T-helper 1 cell treated with Interleukin-12 subunit alpha and Interleukin-12 subunit beta and Interleukin-4 antibody, amounts not matched to agents 30 ng/mL and 1 ng/mL, for 36 hours (primary cell): ENCODE data around the gene CSMD2. TPM values are rescaled to one million over a fixed set of nuclear protein-coding genes. Genes with fewer than 3 reads are reported as not detected.

Source experiments
- intact Hi-C: fragments of 100-400 bp; cut with micrococcal nuclease; formaldehyde crosslinking; loops from one replicate; pipeline ENCODE4 v1.15.1; 2024
- total RNA-seq: library from RNA; stranded (reverse); gene quantifications from 2 replicates; pipeline ENCODE4 v1.2.3, GENCODE V29; 2022

CSMD2 gene
- total RNA-seq, 1 donor from 2014 or later: not detected

DNA sequence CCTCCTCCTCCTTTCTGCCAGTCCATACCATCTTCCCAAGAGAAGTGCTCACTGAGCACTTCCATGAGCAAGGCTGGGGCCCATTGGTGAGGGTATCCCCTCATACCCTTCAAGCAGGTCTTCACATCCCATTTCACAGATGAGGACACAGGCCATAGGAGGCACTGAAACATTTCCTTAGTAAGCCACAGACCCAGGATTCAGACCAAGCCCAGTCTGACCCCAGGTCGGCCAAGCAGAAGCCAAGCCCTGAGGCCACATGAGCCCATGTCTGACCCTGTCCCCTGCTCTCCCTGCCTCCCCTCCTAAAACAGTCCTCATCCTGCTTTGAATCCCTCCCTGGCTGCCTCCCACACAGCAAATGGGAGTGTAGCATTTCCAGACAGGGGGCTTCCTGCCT is 546.4 kb downstream of the CSMD2 start:
- intact Hi-C loops: no loop called here

DNA sequence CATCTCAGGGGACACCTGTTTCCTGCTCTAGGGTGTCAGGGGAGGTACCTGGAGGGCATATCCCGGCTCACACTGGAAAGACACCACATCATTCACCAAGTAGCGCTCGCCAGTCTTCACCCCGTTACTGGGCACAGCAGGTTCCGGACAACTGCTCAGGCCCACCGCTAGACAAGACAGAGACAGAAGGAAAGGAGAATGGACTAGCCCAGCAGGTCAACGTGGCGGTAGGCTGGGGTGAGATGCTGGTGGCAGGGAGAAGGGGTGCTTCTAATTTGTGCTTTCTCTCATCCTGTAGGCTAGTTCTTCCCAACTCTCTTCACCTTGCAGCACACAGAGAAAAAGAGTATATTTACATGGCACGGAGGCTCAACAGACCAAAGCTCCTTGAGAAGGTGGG is 547.6 kb downstream of the CSMD2 start:
- intact Hi-C loops: no loop called here

DNA sequence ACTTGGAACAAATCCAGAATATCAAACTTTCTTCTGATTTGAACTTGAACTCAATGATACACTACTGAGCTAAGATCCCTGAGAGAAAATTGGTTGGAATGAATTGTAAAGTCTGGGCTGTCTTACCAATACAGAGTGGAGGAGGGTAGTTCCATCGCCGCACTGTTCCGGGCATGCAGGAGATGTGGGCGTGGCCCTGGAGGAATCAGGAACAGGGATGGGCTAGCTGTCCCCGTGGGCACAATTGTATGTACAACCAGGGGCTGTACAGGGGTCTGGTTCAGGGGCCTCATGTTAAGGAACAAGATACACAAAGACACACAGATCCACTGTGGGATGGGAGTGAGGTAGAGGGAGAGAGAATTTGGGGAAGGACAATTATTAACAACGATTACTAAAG is 548.2 kb downstream of the CSMD2 start:
- intact Hi-C loops: no loop called here

DNA sequence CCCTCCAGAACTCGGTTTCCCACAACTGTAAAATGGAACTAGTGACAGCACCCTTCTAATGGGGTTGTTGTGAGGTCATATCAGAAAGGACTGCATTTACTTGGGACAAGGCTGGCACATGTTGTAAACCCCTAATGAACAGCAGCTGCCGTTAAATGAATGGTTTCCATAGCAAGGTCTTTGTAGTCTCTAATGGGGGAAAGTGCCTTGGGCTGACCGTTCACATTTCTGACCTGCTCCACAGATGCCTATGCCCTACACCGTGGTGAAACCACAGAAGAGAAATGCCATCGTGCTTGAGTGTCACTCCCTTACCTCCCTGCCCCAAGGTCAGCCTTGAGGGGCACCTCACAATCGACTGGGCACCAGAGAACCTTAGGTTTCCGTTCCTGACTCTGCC is 549.5 kb downstream of the CSMD2 start:
- intact Hi-C loops: no loop called here

DNA sequence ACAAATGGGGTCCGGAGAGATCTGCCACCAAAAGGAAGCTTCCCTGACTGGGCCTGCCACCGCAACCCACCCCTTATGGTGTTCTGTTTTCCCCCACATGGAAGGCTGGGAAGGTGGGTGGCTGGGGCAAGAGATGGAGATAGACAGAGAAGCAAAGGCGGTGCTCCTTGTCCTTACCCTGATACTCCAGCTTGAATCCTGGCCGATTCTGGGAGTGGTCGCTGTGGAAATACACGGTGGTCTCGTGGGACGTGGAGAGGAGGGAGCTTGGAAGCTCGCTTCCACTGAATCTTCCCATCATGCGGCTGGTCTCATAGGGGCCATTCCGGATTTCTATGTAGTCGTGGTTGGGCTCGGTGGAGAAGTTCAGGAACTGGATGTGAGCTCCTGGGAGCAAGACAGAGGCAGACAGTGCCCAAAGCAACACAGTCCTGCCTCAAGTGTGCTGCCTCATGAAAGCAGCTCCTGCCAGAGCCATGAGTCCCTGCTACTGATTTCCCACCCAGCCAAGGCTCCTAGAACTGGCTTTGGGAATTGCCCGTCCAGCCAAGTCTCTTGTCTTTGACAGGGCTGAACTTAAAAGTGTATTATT is 554.1 kb downstream of the CSMD2 start:
- intact Hi-C loops: no loop called here

DNA sequence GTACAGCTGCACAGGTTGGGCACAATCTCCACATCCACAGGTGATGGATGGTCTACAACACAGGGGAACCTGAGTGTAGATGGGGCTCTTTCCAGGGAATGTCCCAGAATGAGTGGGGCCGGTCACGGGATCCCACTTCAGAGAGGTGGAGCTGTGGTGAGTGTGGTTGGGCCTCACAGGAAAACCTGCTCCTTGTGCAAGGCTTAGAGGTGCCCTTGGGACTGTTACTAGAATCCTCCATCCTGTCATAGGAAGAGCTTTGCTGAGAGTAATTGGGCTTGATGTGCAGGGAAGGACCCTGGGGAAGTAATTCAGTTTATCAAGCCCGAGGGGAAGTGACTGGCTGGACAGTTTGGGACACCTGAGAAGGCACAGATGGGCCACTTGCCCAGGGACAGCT is 554.6 kb downstream of the CSMD2 start:
- intact Hi-C loops: no loop called here

DNA sequence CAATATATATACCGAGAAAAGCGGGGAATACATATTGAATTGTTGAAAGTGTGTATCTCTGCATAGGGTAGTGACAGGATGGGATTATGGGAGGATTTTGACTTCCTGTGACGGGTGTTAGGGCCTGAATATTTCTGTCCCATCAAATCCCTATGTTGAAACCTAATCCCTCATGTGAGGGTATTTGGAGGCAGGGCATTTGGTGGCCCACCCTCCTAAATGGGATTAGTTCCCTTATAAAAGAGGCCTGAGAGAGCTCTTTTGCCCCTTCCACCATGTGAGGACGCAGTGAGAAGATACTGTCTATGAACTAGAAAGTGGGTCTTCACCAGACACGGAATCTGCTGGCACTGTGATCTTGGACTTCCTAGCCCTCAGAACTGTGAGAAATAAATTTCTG is 555.3 kb downstream of the CSMD2 start:
- intact Hi-C loops: no loop called here

DNA sequence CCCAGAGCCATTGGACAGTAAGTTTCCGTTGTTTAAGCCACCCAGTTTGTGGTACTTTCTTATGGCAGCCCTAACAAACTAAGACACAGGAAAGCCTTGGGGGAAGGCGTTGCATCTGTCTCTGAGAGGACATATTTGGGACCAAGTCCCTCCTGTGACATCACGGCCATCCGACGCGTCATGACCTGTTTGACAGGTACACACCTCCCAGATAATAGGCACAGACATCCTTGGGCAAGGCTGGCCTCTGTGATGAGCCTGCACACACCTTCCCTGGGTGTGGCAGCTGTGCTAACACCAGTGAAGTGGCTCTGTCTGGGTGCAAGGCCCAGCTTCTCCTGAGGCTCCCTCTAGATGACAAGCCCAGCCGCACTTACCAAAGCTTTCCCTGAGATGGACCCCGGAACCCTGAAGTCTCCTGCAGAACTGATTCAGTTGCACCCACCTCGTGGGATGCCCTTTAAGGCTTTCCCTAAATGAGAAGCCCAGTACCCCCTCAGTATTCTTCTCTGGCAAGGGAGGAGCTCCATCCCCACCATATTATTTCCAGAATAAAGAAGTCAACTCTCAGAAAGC is 556.1 kb downstream of the CSMD2 start:
- intact Hi-C loops: no loop called here

DNA sequence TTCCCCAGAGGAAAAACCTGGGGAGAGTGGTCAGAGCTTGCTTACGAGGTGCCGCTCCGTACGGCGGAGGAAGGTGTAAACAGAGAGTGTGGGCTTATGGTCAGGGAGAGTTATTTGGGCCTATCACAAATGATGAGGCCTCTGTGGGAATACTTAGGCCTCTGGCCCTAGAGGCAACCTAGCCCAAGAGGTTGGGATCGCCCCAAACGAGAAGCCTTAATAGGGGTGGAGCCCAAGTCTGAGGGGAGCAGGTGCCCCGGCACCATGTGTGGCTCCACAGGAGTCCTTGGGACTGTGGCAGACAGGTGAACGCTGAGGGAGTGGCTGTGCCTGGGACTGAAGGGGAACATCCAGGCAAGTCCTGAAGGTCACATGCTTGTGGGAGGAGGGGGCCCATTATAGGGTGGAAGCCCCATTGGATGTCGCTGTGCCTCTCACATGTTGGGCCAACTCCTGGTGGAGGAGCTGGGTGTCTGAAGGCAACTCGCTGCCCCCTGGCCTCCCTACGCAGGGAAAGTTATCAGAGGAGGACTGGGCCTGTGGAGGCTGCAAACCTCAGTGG is 557.5 kb downstream of the CSMD2 start:
- intact Hi-C loops: no loop called here

DNA sequence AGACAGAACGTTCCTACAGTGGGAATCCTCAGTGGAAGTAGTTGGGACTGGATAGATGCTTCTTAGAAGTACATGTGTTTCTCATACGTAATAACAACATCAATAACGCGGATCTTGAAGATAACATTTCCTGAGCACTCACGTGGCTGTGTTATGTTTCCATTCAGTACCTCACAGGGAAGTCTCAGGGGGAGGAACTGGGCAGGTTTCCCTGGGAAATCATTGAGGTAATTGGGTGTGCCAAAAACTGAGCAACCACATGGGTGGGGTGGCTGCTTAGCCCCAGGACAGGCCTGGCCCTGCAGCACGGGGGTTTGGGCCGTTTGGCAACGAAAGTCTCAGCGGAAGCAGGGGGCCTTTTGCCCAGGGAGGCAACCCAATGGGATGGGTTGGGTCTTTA is 558.8 kb downstream of the CSMD2 start:
- intact Hi-C loops: no loop called here

DNA sequence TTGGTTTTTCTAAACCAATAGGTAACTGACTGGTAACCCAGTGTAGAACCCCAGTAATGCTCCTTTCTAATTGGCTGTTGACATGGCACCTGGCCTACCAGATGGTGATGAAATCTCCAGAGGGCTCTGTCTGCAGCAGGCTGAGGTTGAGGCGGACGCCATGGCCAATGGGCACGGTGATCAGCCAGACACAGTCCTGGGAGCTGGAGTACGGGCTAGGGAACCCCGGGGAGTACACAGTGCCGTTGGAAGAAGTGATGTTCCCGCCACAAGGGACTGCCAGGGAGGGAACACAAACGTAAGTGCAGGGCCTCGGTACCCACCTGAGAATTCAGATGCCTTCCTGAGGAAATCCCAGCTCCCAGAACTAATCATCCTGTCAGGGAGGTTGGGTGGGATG is 562.8 kb downstream of the CSMD2 start:
- intact Hi-C loops: no loop called here

DNA sequence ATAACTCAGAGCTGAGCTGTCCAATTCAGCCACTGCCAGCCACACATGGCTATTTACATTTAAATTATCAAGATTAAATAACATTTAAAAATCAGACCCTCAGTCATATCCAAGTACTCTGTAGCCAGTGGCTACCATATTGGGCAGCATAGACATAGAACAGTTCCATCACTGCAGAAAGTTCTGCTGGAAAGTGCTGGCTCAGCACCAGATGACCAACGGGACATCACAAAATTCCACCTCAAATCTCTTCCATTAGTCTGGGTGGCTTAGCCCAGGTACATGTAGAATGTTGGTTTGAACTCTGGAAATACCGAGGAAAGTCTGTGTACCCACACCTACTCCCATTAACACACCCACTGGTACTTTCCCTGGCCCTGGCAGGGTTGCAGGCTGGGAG is 563.3 kb downstream of the CSMD2 start:
- intact Hi-C loops: no loop called here

DNA sequence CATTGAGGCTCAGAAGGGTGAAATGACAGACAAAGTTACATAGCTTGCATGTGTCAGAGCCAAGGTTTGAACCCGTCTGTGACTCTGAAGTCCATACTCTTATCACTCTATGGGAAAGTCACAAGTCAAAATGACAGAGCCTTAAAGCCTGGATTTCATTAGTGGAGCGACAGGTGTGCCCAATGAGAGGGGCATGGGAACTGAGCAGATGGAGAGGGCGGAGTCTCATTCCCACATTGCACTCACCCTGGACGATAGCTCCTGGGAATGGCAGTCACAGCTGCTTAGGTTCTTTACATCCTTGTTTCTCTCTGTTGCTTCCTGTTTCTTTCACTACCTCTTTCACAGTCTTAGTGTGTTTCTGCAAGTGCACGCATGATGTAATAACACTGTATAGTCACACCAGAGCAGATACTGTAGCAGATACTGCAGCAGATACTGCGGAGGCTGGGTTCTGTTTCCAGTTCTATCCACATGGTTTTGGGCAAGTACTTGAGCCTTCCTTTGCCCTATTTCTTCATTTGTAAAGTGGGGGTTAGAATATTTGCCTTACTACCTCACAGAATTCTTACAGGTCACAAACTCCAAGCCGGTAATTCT is 565.4 kb downstream of the CSMD2 start:
- intact Hi-C loops: no loop called here

DNA sequence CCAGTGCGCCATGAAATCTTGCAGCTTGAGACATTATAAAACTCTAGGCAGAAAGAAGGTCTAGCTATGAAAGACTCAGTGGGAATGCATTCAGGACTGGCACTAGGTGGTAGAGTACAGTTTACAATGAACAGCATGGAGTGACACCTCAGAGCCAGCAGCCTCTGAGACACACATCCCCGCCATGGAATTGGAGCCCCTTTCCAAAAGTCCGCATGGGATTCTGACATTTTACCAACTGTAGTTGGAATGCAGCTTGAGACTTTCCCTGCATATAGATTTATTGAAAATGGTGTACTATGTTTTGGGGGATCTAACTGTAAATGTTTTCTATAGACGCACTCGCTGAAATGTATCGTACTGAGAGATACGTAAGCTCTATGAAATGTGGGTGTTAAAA is 576.3 kb downstream of the CSMD2 start:
- intact Hi-C loops: no loop called here

DNA sequence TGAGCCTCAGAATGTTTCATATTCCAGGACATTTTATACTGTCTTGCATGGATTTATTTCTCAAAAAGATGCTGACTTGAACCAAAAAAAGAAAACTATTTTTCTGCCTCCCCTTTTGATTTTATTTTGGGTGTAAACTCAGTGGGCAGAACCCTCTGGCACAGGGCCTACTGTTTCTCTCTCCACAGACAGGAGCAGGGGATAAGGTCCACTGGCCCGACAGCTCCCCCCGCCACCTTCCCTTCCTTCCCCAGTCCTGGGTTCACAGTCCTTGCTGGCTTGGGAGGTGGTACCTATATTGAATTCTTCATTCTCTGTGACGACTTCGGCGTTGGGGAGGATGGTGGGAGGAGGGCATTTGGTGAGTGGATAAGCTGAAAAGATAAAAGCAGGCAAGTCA is 578.2 kb downstream of the CSMD2 start:
- intact Hi-C loops: no loop called here

DNA sequence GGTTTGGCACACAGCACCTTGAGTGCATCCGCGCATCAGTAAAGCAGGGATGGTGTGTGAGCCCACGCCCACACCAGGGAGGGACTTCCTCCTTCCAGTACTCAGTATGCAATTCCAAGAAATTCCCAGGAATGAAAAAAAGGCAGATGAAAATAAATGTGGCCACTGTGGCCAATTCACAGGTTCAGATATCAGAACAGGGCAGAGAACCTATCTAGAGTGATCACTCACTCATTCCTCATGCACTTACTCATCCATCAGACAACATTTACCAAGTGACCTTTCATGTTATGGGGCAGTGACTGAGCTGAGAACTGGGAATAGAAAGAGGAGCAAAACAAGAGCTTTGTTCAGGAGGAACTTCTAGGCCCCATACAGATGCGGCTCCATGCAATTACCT is 578.9 kb downstream of the CSMD2 start:
- intact Hi-C loops: no loop called here

DNA sequence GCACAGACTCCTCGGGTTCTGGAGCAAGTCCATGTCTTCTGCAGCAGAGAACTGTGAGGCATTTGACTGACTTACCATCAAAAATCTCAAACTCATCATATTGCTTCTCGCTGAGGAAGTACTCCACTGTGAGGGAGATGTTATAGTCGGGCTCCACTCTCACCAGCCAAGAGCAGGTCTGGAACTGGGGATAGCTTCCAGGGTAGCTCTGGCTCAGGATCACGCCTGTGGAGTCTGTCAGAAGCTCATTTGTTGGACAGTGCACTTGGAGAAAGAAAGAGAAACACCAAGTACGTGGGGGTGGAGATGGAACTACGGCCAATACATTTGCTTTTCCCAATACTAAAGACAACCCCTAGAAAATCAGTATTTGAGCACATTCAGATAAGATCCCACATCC is 581.5 kb downstream of the CSMD2 start:
- intact Hi-C loops: no loop called here

DNA sequence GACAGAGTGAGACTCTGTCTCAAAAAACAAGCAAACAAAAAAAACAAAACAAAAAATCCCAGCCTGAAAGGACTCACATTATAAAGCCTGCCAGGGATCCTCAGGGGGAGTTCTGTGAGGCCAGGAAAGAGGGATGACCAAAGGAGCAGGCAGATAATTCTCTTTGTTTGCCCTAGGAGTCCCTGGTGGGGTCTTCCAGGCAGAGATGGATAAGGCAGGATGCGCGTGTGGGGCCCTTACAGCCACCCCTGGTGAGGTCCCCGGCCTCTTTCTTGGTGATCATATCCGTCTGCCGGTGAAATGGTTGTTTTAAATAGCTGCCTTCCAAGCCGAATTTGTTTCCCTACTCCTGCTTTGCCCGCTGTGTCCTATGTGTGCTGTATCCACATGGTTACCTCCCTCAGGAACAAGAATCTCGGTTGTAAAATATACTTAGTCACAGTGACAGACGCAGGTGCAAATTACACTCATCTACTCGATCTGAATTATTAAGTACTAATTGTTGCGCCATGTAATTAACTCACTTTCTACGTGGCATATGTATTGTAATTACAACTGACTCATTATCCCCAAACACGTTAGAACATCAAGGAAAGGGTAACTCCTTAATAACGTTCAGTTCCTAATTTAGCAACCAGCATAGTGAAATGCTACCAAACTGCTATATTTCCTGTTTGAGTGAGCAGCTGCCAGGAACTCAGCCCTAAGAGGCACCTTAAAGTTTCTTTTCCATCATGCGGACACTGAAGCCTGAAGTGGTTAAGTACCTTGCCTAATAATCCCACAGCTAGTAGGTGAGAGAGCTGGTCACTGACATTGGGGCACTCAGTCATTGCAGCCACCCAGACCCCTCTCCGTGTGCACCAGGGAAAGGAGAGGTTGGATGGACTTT is 586.2 kb downstream of the CSMD2 start:
- intact Hi-C loops: no loop called here

DNA sequence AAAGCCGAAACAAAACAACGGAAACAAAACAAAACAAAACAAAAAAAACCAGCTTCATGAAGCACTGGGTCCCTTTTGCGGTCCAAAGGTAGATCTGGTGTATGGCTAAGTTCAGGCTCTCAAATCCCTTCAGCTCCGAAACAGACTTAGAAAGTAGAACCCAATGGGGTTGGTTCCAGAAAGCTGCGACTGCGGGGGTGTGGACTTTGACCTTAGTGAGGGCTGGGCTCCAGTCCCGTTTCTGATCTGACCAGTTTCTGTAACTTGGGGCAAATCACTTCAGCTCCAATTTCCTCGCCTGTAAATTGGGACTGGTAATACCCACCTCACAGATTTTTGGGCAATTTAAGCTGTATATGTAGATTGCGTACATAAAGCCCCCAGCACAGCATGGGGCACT is 587.4 kb downstream of the CSMD2 start:
- intact Hi-C loops: no loop called here

DNA sequence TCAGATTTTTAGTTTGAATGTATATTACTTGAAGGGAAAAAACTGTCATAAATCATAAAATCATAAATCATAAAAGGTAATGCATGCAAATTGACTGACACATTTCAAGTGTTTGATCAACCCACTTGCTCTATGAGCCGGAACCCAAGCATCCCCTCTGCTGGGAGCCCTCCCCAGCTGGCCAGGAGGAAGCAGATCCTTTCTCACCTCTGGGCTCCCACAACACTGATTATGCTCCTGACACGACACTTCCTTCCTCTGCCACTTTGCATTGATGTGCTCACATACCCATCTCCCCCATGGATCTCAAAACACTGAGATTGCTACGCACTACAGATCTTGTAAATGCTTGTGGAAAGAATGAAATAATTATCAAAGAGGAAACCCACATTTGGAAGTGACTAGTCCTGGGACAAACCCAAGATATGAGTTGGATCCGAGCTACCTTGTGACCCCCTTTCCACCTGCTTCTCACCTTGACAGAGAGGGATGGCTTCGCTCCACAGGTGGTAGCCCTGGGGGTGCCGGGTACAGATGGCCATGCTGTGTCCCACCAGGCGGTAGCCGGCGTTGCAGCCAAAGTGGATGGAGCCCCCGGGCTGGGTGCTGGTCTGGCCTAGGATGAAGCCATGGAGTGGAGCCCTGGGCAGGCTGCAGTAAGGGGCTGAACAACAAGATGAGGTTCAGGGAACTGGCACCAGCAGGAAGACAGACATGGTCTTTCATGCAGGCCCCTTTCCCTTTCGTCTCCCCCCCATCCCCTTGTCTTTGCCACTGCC is 588.0 kb downstream of the CSMD2 start:
- intact Hi-C loops: no loop called here

DNA sequence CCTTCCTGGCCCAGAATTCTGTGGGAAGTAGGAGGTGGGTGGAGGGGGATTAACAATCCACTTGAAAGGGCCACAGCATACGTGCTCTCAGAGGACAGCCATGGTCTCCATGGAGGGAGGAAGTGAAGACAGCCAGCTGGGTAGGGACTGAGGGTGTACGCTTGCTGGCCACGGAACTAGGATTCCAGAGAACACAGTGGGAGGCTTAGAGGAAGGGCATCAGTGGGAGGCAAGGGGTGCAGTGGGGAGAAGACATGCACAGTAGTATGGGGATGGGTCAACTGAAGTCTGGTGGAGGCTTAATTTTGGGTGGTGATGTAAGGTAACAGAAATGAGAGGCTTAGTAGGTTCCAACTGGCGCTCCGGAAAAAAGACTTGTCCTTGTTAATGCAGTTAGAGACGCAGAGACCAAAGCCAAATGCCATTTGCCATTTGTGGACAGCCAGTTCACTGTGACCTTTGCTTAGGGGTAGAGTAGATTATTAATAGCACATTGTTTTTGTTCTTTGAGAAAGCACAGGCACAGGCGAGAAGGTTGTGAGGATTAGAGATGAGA is 589.6 kb downstream of the CSMD2 start:
- intact Hi-C loops: no loop called here
